NCI-H146 (cell line): Measurements from ENCODE around the gene AXIN1.
"Not testable (repeated sequence)": the region's sequence is repeated elsewhere in the genome, so short reads cannot be mapped to it uniquely, and the experiment has no call there.

Experiments
- DNase-seq: peaks from one replicate; lab custom pipeline; 2025; lab: John Stamatoyannopoulos, UW

The AXIN1 gene

GRCh38 chr16:353404-354290 is 1.1 kb upstream of the AXIN1 start:
- no peak for DNase-seq

DNA sequence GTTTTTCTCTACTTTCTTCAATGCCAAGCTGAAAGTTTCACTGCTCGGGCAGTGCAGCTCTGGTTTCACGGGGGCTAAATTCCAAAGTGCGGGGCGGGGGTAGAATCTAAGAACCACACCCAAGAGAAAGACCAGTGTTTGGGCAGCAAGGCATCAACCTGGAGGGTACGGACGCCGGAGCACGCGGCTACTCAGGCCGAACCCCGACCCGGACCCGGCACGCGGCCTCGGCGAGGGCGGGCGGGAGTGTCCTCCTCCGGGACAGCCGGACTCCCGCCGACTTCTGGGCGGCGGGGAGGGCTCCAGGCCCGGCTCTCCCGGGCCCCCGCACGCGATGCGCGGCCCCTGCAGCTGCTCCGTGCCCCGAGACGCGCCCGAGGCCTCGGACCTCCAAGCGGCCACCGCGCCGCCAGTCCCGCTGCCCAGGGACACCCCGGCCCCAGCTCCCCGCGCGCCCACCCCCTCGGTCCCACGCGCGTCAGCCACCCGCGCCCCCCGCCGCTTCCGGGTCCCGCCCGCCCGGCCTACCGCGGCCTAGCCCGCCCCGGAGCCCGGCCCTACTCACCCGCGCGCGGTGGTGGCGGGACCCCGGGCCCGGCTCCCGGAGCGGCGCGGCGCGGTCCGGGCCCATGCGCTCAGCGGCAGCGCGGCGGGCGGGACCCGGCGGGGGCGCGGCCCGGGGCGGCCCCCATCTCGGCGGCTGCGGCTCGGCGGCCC is 561 bp downstream of the AXIN1 start:
- DNase-seq = peak; percentile 43

DNA sequence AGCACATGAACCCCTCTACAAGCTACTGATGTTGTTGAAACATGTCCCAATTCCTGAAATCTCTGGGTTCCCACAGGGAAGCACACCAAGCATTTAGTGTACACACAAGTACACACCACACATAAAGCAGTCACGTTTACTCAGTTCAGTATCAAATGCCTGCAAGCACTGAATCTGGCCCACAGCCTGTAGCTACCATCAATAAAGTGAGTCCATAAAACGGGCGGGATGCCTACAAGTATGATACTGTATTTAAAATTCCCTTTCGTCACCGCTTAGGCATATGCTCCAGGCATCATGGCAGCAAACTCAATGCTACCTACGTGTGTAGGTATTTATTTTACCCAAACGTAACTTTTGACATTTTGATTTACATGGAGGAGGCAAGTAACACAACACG is 2.3 kb downstream of the AXIN1 start:
- no peak for DNase-seq

- DNase-seq = no peak
Measured at GRCh38 chr16:349211-349610, 3.3 kb downstream of the AXIN1 start.

GRCh38 chr16:348495-348894 is 4.0 kb downstream of the AXIN1 start:
- DNase-seq = not testable (repeated sequence)

GRCh38 chr16:347203-347602 is 5.3 kb downstream of the AXIN1 start:
- DNase-seq = no peak

- DNase-seq = no peak
Measured at GRCh38 chr16:346587-346986, 5.9 kb downstream of the AXIN1 start.

GRCh38 chr16:345772-346171 is 6.8 kb downstream of the AXIN1 start:
- no peak for DNase-seq

- DNase-seq = no peak
Measured at GRCh38 chr16:342455-343213, 9.9 kb downstream of the AXIN1 start.

DNA sequence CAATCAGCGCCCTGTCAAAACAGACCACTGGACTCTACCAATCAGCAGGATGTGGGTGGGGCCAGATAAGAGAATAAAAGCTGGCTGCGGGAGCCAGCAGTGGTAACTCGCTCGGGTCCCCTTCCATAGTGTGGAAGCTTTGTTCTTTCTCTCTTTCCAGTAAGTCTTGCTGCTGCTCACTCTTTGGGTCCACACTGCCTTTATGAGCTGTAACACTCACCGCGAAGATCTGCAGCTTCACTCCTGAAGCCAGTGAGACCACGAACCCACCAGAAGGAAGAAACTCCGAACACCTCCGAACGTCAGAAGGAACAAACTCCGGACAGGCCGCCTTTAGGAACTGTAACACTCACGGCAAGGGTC is 10.6 kb downstream of the AXIN1 start:
- DNase-seq = not testable (repeated sequence)

GRCh38 chr16:341095-341973 is 11.2 kb downstream of the AXIN1 start:
- not testable (repeated sequence) for DNase-seq

- no peak for DNase-seq
Measured at GRCh38 chr16:340370-341091, 12.0 kb downstream of the AXIN1 start.

GRCh38 chr16:339680-340079 is 12.8 kb downstream of the AXIN1 start:
- no peak for DNase-seq

- DNase-seq = no peak
Measured at GRCh38 chr16:337975-338575, 14.4 kb downstream of the AXIN1 start.

DNA sequence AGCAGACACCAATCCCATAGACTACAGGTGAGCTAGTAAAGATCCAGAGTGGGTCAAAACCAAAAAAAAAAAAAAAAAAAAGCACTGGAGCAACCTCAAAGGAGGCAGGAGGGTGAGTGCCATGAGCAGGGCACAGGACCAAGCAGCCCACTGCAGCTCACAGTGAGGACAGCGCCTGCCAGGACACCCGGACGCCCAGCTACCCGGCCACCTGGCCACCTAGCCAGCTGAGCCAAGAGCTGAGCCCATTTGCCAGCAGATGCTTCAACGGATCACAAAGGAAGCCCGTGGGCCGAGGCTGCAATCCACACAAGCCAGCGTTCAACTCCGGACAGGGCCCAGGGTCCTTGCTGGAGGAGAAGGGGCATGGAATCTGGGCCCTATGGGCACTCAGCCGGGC is 15.1 kb downstream of the AXIN1 start:
- no peak for DNase-seq

GRCh38 chr16:336269-336668 is 16.3 kb downstream of the AXIN1 start:
- no peak for DNase-seq

GRCh38 chr16:334861-335632 is 17.5 kb downstream of the AXIN1 start:
- DNase-seq = not testable (repeated sequence)

- DNase-seq = not testable (repeated sequence)
Measured at GRCh38 chr16:334164-334832, 18.2 kb downstream of the AXIN1 start.
